Prostate gland (tissue), 2 donors: ENCODE results near the gene DSE. TPM values are rescaled to one million over a fixed set of nuclear protein-coding genes. Genes with fewer than 3 reads are reported as not detected.

Experiments used
- DNase-seq: peaks from one replicate; pipeline ENCODE4 v3.0.0-alpha.2; 2019; ENCODE audit warnings: low spot score
- H3K27ac ChIP-seq, 2 donors: fragments of 200-600 bp; sonication (generic); 2 replicates each; pipeline ENCODE4 v1.5.1; 2017 to 2019
- H3K27me3 ChIP-seq: fragments of 200-600 bp; sonication (generic); replicated peaks from 2 replicates; pipeline ENCODE4 v1.5.1; 2019; ENCODE audit not compliant: insufficient read depth
- H3K36me3 ChIP-seq, 2 donors: fragments of 200-600 bp; sonication (generic); 1 replicate in 1 of 2; 2 replicates in 1 of 2; pipeline versions ENCODE4 v1.5.1 to v1.8.1; 2017 to 2019
- H3K4me1 ChIP-seq: fragments of 200-600 bp; sonication (generic); replicated peaks from 2 replicates; pipeline ENCODE4 v1.5.1; 2019
- H3K4me3 ChIP-seq, 2 donors: fragments of 200-600 bp; sonication (generic); 2 replicates each; pipeline ENCODE4 v1.5.1; 2017 to 2019
- H3K9me3 ChIP-seq: fragments of 200-600 bp; sonication (generic); 2 replicates; pipeline ENCODE4 v1.5.1; 2017
- CTCF ChIP-seq, 4 experiments: fragments of 200-600 bp in 2 of 4; fragments of 450-650 bp in 2 of 4; sonication (generic) in 2 of 4; IDR thresholded peaks; 1 replicate in 3 of 4; 2 replicates in 1 of 4; pipeline ENCODE4 v1.5.1; 2016 to 2019; ENCODE audit warnings: antibody characterized with exemption in 4 of 4, mild to moderate bottlenecking in 2 of 4, moderate library complexity in 2 of 4
- POLR2A ChIP-seq: fragments of 450-650 bp; IDR thresholded peaks from one replicate; pipeline ENCODE4 v1.6.1; 2016; ENCODE audit warnings: antibody characterized with exemption, mild to moderate bottlenecking
- POLR2AphosphoS5 ChIP-seq: sonication (generic); formaldehyde crosslinking; IDR thresholded peaks from one replicate; pipeline ENCODE4 v1.6.1; 2017; ENCODE audit warnings: antibody characterized with exemption
- WGBS: methylation state at CpG from one replicate; pipeline ENCODE4 v1.1.5; 2018; 5-methylcytosine and 5-hydroxymethylcytosine counted together
- intact Hi-C: fragments of 100-400 bp; cut with DNase I; formaldehyde crosslinking; loops from one replicate; pipeline ENCODE4 v1.14.2; 2022
- total RNA-seq, 2 donors: library from RNA; depleted of rRNA; stranded (reverse); fragments of >200 nt; gene quantifications; one replicate each; pipeline ENCODE4 v1.1.0, GENCODE V29; 2016

The DSE gene
- total RNA-seq, 2 donors from 2014 or later: 15.8 to 36.5 TPM

GRCh38 chr6:116389357-116389756 is 18.6 kb downstream of the DSE start:
- H3K27ac ChIP-seq: no peak overlapping the region
- TF ChIP-seq CTCF (IDR thresholded peaks at IDR 0.05) (no peak), POLR2A (no peak), POLR2AphosphoS5 (no peak)

GRCh38 chr6:116390581-116390980 is 19.8 kb downstream of the DSE start:
- intact Hi-C loops: no loop called here
- Histone ChIP-seq H3K27me3 (no peaks in the 10 kb centered on the region), H3K9me3 (no peaks in the 10 kb centered on the region), H3K27ac (no peak overlapping the region), H3K4me3 (no peak overlapping the region), H3K36me3 (no peaks in the 10 kb centered on the region), H3K4me1 (no peaks in the 10 kb centered on the region)
- TF ChIP-seq POLR2A (no peak), CTCF (IDR thresholded peaks at IDR 0.05) (no peak), POLR2AphosphoS5 (no peak)
- DNase-seq: no peak
- 60% methylated on average over 4 of the region's 4 CpGs for WGBS

More at GRCh38 chr6:116389357-116389756, 18.6 kb downstream of the DSE start:
- Histone ChIP-seq H3K9me3 (no peaks in the 10 kb centered on the region), H3K4me3 (no peak overlapping the region), H3K4me1 (no peaks in the 10 kb centered on the region), H3K27me3 (no peaks in the 10 kb centered on the region), H3K36me3 (no peaks in the 10 kb centered on the region)
- intact Hi-C loops: no loop called here
- DNase-seq: no peak

- H3K36me3 ChIP-seq: no peaks in the 10 kb centered on the region
- no peaks in the 10 kb centered on the region for H3K27me3 ChIP-seq
- no peaks in the 10 kb centered on the region for H3K9me3 ChIP-seq
- H3K4me1 ChIP-seq: no peaks in the 10 kb centered on the region
- 88% methylated on average over 10 of the region's 10 CpGs for WGBS
- TF ChIP-seq CTCF (IDR thresholded peaks at IDR 0.05) (no peak), POLR2A (no peak), POLR2AphosphoS5 (no peak)
- no peak overlapping the region for H3K4me3 ChIP-seq
- no peak overlapping the region for H3K27ac ChIP-seq
- DNase-seq: no peak
- intact Hi-C loops: no loop called here
Measured at GRCh38 chr6:116392132-116393013, 21.6 kb downstream of the DSE start.

- H3K27ac ChIP-seq: no peak overlapping the region
- no peaks in the 10 kb centered on the region for H3K36me3 ChIP-seq
- no peaks in the 10 kb centered on the region for H3K9me3 ChIP-seq
- intact Hi-C loops: no loop called here
- DNase-seq: no peak
- 36% methylated on average over 1 of the region's 1 CpG for WGBS
- peaks cover 3% of the 10 kb centered on the region for H3K4me1 ChIP-seq
- H3K27me3 ChIP-seq: no peaks in the 10 kb centered on the region
- H3K4me3 ChIP-seq: no peak overlapping the region
- no peak for TF ChIP-seq POLR2A
- TF ChIP-seq CTCF (IDR thresholded peaks at IDR 0.05): no peak
- no peak for TF ChIP-seq POLR2AphosphoS5
Measured at GRCh38 chr6:116393430-116393829, 22.7 kb downstream of the DSE start.

GRCh38 chr6:116395647-116396046 is 24.9 kb downstream of the DSE start:
- H3K4me1 ChIP-seq: peaks cover 3% of the 10 kb centered on the region
- intact Hi-C loops: no loop called here
- H3K4me3 ChIP-seq: no peak overlapping the region
- no peak for TF ChIP-seq POLR2AphosphoS5
- TF ChIP-seq CTCF (IDR thresholded peaks at IDR 0.05): no peak
- no peak for TF ChIP-seq POLR2A
- WGBS: 79% methylated on average over 3 of the region's 3 CpGs
- no peaks in the 10 kb centered on the region for H3K9me3 ChIP-seq
- H3K36me3 ChIP-seq: no peaks in the 10 kb centered on the region
- H3K27ac ChIP-seq: no peak overlapping the region
- DNase-seq: no peak
- H3K27me3 ChIP-seq: no peaks in the 10 kb centered on the region
